ENCODE data around the gene PRKG1. TPM values are rescaled to one million over a fixed set of nuclear protein-coding genes. Genes with fewer than 3 reads are reported as not detected.

Gene PRKG1
- total and polyA plus RNA-seq, 4 donors = 0.46 to 5.1 (median 1.5) TPM

DNA sequence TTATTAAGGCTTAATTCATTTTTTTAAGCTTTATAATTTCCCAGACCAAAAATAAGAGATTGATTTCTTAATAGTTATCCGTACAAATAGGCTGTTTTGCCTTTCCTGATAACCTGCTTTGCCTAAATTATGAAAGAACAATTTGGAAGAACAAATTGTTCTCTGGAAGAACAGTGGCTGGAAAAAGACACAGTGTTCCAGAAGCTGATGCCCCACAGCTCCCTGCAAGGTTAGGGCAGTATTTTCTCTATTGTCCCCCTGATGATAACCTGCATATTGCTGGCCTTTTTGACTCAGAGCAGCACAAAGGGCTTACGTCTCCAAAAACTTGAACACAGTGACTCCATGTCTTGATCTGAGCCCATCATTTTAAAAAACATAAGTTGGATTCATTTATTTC lies 473.7 kb downstream of the PRKG1 start:
- 35% methylated on average over 2 of the region's 2 CpGs for WGBS

GRCh38 chr10:51552879-51553278 lies 478.6 kb downstream of the PRKG1 start:
- DNase-seq (ENCODE audit: low spot score) = no peak
- H3K4me3 ChIP-seq (ENCODE audit: low read depth in 1 of 3, low read length in 3 of 3) = no peak overlapping the region
- H3K4me1 ChIP-seq (ENCODE audit: control insufficient read depth in 4 of 4, insufficient read depth in 4 of 4, low read length in 3 of 4) = no peaks in the 10 kb centered on the region

More for the DNA sequence above, 473.7 kb downstream of the PRKG1 start:
- Histone ChIP-seq H3K9ac (ENCODE audit: low read depth in 1 of 2, low read length in 2 of 2) (no peak overlapping the region), H3K27me3 (ENCODE audit: control insufficient read depth in 4 of 4, insufficient read depth in 4 of 4, low read length in 3 of 4) (no peaks in the 10 kb centered on the region), H3K27ac (ENCODE audit: low read depth in 1 of 2, low read length in 2 of 2) (no peak overlapping the region), H3K4me1 (ENCODE audit: control insufficient read depth in 4 of 4, insufficient read depth in 4 of 4, low read length in 3 of 4) (peaks cover 0 to 2% (median 0%) of the 10 kb centered on the region in 4 donors), H3K4me3 (ENCODE audit: low read depth in 1 of 3, low read length in 3 of 3) (no peak overlapping the region), H3K9me3 (ENCODE audit: control insufficient read depth in 4 of 4, low read length in 3 of 4) (no peaks in the 10 kb centered on the region), H3K36me3 (ENCODE audit: control insufficient read depth in 4 of 4, insufficient read depth in 3 of 4, low read depth in 1 of 4, low read length in 3 of 4) (no peaks in the 10 kb centered on the region)
- TF ChIP-seq TAF1 (conservative IDR thresholded peaks at IDR 0.05) = no peak
- peak; percentile 36 for TF ChIP-seq NR2F2 (IDR thresholded peaks at IDR 0.05)
- DNase-seq (ENCODE audit: low spot score) = no peak

DNA sequence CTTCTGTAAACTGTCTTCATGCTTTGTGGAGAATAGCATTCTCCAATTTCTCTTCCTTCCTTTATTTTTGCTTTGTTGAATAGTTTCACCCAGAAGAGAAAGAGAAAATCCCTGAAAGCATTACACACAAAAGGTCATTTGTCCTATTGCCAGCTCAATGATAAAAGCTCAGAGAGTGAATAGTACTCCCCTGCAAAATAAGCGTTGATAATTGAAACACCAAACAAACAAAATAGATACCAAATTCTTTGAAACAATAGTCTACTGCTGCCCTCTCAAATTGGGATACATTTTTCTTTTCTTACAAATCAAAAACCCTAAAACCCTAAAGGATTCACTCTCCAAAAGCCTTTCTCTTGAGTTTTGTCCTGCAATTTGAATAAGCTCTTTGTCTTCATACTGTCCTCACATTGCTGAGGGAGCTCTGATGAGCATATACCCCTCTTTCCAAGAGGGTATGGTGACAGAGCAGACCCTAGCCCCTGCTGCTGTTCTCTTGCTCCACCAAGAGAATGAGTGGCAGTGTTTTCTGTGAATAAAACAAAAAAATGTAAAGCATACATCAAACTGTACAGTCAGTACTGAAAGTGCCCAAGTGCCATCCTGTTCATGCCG lies 490.7 kb downstream of the PRKG1 start:
- Histone ChIP-seq H3K4me1 (ENCODE audit: control insufficient read depth in 4 of 4, insufficient read depth in 4 of 4, low read length in 3 of 4) (no peaks in the 10 kb centered on the region), H3K9ac (ENCODE audit: low read depth in 1 of 2, low read length in 2 of 2) (no peak overlapping the region), H3K4me3 (ENCODE audit: low read depth in 1 of 3, low read length in 3 of 3) (no peak overlapping the region), H3K27me3 (ENCODE audit: control insufficient read depth in 4 of 4, insufficient read depth in 4 of 4, low read length in 3 of 4) (no peaks in the 10 kb centered on the region), H3K36me3 (ENCODE audit: control insufficient read depth in 4 of 4, insufficient read depth in 3 of 4, low read depth in 1 of 4, low read length in 3 of 4) (no peaks in the 10 kb centered on the region), H3K27ac (ENCODE audit: low read depth in 1 of 2, low read length in 2 of 2) (no peak overlapping the region), H3K9me3 (ENCODE audit: control insufficient read depth in 4 of 4, low read length in 3 of 4) (no peaks in the 10 kb centered on the region)
- no peak for DNase-seq (ENCODE audit: low spot score)
- WGBS = 59% methylated on average over 2 of the region's 2 CpGs
- TF ChIP-seq JUND (IDR thresholded peaks at IDR 0.05) = no peak
- TF ChIP-seq TAF1 (conservative IDR thresholded peaks at IDR 0.05) = no peak
- TF ChIP-seq, protein P1, sequence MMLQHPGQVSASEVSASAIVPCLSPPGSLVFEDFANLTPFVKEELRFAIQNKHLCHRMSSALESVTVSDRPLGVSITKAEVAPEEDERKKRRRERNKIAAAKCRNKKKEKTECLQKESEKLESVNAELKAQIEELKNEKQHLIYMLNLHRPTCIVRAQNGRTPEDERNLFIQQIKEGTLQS (IDR thresholded peaks at IDR 0.05) = no peak
- no peak for TF ChIP-seq EGR1 (IDR thresholded peaks at IDR 0.05; ENCODE audit: low read depth in 2 of 2)
- TF ChIP-seq GABPA (IDR thresholded peaks at IDR 0.05 in 1 of 2, conservative IDR thresholded peaks at IDR 0.05 in 1 of 2) = no peak
- no peak for TF ChIP-seq REST (IDR thresholded peaks at IDR 0.05)
- no peak for TF ChIP-seq HNF4G (IDR thresholded peaks at IDR 0.05)
- TF ChIP-seq, protein P2, sequence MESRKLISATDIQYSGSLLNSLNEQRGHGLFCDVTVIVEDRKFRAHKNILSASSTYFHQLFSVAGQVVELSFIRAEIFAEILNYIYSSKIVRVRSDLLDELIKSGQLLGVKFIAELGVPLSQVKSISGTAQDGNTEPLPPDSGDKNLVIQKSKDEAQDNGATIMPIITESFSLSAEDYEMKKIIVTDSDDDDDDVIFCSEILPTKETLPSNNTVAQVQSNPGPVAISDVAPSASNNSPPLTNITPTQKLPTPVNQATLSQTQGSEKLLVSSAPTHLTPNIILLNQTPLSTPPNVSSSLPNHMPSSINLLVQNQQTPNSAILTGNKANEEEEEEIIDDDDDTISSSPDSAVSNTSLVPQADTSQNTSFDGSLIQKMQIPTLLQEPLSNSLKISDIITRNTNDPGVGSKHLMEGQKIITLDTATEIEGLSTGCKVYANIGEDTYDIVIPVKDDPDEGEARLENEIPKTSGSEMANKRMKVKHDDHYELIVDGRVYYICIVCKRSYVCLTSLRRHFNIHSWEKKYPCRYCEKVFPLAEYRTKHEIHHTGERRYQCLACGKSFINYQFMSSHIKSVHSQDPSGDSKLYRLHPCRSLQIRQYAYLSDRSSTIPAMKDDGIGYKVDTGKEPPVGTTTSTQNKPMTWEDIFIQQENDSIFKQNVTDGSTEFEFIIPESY (IDR thresholded peaks at IDR 0.05) = no peak
- TF ChIP-seq NR2F2 (IDR thresholded peaks at IDR 0.05) = no peak
- TF ChIP-seq, protein P3, sequence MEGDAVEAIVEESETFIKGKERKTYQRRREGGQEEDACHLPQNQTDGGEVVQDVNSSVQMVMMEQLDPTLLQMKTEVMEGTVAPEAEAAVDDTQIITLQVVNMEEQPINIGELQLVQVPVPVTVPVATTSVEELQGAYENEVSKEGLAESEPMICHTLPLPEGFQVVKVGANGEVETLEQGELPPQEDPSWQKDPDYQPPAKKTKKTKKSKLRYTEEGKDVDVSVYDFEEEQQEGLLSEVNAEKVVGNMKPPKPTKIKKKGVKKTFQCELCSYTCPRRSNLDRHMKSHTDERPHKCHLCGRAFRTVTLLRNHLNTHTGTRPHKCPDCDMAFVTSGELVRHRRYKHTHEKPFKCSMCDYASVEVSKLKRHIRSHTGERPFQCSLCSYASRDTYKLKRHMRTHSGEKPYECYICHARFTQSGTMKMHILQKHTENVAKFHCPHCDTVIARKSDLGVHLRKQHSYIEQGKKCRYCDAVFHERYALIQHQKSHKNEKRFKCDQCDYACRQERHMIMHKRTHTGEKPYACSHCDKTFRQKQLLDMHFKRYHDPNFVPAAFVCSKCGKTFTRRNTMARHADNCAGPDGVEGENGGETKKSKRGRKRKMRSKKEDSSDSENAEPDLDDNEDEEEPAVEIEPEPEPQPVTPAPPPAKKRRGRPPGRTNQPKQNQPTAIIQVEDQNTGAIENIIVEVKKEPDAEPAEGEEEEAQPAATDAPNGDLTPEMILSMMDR (IDR thresholded peaks at IDR 0.05; ENCODE audit: low read depth, low read length, missing input control) = no peak
- no peak for TF ChIP-seq SP1 (IDR thresholded peaks at IDR 0.05)
- TF ChIP-seq YY1 (IDR thresholded peaks at IDR 0.05) = no peak
- no peak for TF ChIP-seq FOXA1 (IDR thresholded peaks at IDR 0.05)

More at GRCh38 chr10:51552879-51553278, 478.6 kb downstream of the PRKG1 start:
- no peaks in the 10 kb centered on the region for H3K9me3 ChIP-seq (ENCODE audit: control insufficient read depth in 4 of 4, low read length in 3 of 4)
- no peaks in the 10 kb centered on the region for H3K36me3 ChIP-seq (ENCODE audit: control insufficient read depth in 4 of 4, insufficient read depth in 3 of 4, low read depth in 1 of 4, low read length in 3 of 4)
- no peak for TF ChIP-seq TAF1 (conservative IDR thresholded peaks at IDR 0.05)
- TF ChIP-seq, protein P2 (IDR thresholded peaks at IDR 0.05) = no peak
- TF ChIP-seq MAX (IDR thresholded peaks at IDR 0.05) = no peak
- TF ChIP-seq HNF4A (conservative IDR thresholded peaks at IDR 0.05) = no peak
- no peak for TF ChIP-seq SP1 (IDR thresholded peaks at IDR 0.05)
- TF ChIP-seq, protein P1 (IDR thresholded peaks at IDR 0.05) = no peak
- no peaks in the 10 kb centered on the region for H3K27me3 ChIP-seq (ENCODE audit: control insufficient read depth in 4 of 4, insufficient read depth in 4 of 4, low read length in 3 of 4)
- H3K9ac ChIP-seq (ENCODE audit: low read depth in 1 of 2, low read length in 2 of 2) = no peak overlapping the region
- no peak overlapping the region for H3K27ac ChIP-seq (ENCODE audit: low read depth in 1 of 2, low read length in 2 of 2)
